Body of pancreas (tissue), 4 donors: Measurements from ENCODE around the gene GARNL3.

Experiments
- POLR2A ChIP-seq, 3 donors: fragments of 450-650 bp; IDR thresholded peaks; one replicate each; pipeline ENCODE4 v1.6.1; 2016; ENCODE audit warnings: antibody characterized with exemption in 3 of 3, mild to moderate bottlenecking in 2 of 3
- TF ChIP-seq, protein P1 (sequence below), 7 experiments: fragments of 450-650 bp in 4 of 7; fragments of 200-600 bp in 3 of 7; sonication (generic) in 3 of 7; IDR thresholded peaks; one replicate each; pipeline ENCODE4 v1.5.1; 2016 to 2019; ENCODE audit warnings: antibody characterized with exemption in 7 of 7

GRCh38 chr9:127252410-127253318, 11.9 kb upstream of the GARNL3 start:
- TF ChIP-seq POLR2A (IDR thresholded peaks at IDR 0.05) = no peak
- TF ChIP-seq, protein P1, sequence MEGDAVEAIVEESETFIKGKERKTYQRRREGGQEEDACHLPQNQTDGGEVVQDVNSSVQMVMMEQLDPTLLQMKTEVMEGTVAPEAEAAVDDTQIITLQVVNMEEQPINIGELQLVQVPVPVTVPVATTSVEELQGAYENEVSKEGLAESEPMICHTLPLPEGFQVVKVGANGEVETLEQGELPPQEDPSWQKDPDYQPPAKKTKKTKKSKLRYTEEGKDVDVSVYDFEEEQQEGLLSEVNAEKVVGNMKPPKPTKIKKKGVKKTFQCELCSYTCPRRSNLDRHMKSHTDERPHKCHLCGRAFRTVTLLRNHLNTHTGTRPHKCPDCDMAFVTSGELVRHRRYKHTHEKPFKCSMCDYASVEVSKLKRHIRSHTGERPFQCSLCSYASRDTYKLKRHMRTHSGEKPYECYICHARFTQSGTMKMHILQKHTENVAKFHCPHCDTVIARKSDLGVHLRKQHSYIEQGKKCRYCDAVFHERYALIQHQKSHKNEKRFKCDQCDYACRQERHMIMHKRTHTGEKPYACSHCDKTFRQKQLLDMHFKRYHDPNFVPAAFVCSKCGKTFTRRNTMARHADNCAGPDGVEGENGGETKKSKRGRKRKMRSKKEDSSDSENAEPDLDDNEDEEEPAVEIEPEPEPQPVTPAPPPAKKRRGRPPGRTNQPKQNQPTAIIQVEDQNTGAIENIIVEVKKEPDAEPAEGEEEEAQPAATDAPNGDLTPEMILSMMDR (IDR thresholded peaks at IDR 0.05) = no peak
